Stimulated activated CD4-positive, alpha-beta T cell treated with anti-CD3 and anti-CD28 coated beads, Interleukin-2, amount 100 ng/mL, for 48 hours (primary cell): ENCODE data around the gene NATD1.
A peak's percentile ranks its signal among the peaks of the same experiment; 100 is the strongest.
"Not testable (repeated sequence)": the region's sequence is repeated elsewhere in the genome, so short reads cannot be mapped to it uniquely, and the experiment has no call there.

Source experiments
- DNase-seq, 2 donors: peaks; one replicate each; pipeline ENCODE4 v3.0.0-alpha.2; 2020

The NATD1 gene

DNA sequence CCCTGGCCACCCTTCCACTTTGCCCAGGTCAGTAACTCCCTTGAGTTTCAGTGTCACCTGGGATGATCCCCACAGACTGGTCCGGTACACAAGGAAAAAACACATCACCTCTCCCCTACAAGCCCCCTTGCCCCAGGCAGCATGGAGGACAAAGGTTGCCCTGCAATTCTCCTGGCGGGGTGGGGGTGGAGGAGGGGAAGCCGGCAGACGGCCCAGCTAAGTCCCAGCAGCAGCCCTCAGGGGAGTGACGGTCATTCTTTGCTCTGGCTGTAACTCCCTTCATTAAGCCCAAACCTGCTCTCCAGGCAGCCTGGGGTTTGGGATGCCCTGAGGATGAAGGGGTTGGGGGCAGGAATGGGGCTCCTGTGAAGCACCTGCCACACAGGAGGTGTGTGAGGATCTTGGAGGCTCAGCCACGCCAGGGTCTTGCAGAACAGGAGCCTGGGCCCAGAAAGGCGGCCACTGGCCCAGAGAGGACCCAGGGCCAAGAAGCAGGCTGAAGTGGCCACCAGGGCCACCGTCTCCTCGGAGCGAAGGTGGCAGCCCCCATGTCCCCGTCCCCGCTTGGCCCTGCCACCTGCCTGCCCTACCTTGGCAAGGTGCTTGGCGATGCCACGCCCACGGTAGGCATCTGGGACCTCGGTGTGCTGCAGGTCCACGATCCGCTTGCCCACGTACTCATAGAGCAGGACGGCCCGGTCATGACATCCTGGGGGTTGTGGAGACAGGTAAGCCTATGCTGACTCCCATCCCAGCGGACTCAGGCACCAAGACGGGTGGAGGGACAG, 9.5 kb downstream of the NATD1 start:
- no peak for DNase-seq

DNA sequence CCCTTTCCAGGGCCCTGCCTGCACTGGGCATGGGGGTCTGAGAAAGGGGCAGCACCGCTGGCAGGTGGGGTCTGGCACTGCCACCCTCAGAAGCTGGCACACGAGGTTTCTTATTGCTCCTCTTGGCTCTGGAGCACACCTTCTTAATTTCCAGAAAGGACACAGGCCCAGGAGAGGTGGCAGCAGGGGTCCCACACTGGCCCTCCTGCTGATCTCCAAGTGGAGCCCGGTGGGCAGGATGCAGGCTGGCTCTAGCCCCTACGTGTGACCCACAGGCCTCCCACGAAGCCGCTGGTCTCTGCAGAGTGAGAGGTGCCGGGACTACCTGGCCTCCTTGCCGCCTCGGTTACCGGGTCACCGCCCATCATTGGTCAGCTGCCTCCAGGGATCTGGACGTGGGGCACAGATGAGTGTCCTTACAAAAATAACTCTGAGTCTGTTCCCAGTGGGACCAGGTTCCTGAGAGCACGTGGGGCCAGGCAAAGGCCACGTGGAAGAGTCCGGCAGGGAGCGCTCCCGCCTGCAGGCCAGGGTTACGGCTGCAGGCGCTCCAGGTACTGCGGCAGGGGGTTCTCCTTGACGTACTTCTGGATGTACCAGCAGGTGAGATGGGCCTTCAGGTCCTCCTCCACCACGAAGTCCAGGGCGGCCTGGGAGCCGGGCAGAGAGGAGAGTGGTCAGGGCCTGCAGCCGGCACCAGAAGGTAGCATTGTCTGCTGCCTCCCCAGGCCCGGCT, 10.3 kb downstream of the NATD1 start:
- DNase-seq: no peak

DNA sequence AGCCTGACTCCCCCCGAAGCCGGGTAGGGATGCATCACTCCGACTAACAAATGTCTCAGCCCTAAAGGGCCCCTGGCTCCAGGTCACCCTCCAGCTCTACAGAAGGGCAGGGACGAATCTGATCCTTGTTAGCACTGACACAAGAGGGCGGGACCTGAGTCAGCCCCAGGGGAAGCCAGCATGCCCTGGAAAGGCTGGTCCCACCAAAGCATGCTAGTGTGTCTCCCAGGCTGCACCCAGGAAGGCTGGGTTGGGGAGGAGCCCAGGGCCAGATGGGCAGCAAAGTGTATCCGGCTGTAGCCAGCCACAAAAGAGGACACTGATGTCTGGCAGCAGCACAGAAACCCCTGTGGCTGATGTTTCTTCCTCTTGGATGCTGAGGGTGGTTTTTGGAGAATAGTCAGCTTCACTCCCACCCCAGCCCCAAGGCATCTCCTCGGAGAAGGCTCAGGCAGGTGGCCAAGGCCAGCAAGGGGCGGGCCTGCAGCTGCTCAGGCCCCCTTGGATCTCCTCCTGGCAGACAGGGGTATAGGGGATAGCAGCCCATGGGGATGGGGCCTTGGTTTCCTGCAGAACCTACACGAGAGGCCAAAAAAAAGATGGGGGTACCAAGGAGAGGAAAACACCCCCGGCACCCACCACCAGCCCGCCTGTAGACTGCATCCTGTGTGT, 11.0 kb downstream of the NATD1 start:
- DNase-seq: no peak

DNA sequence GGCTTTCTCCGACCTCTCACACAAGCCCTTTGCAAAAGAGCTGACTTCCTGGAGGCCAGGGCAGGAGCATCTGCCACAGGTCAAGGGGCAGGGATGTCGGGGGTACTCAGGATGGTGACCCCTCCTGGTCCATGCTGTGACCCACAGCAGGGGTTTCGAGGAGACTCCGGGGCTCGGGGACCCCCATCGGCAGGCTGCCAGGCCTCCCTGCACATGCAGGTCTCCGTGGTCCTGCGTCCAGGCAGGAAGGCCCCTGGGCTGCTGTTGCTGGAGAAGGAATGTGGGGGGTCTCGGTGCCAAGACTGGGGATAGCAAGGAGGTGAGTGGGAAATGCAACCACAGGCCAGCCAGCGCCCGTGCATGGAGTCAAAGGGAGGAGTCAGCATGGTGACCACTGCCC, 11.6 kb downstream of the NATD1 start:
- DNase-seq: no peak

DNA sequence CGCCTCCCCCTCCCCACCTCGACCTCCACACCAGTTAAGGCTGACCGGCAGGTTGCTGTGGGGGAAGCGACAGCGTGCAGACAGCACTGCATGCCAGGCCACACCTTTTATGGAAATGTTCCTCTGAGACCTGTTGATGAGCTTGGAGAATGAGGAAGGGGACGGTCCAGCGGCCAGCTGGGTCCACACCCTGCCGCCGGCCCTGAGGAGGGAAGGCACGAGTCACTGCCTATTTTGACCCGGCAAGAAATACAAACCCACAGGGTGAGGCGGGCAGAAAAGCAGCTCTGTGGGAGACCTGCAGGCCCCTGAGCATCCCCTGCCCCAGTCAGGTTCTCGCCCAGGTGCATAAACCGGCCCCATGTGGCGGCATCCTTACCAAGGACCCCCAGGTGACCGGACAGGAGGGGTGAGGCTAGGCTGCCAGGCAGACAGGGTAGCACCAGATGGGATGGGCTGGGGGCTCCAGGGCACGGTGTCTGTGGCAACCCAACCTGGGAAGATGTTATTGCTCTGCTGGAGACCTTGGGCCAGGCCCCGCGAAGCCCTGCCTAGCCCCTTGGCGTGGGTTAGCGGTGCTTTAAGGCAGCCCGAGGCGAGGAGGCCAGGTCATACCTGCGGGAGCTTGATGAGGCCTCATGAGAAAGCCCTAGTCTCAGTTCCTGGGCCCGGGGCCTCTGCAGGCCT, 12.7 kb downstream of the NATD1 start:
- DNase-seq: no peak

DNA sequence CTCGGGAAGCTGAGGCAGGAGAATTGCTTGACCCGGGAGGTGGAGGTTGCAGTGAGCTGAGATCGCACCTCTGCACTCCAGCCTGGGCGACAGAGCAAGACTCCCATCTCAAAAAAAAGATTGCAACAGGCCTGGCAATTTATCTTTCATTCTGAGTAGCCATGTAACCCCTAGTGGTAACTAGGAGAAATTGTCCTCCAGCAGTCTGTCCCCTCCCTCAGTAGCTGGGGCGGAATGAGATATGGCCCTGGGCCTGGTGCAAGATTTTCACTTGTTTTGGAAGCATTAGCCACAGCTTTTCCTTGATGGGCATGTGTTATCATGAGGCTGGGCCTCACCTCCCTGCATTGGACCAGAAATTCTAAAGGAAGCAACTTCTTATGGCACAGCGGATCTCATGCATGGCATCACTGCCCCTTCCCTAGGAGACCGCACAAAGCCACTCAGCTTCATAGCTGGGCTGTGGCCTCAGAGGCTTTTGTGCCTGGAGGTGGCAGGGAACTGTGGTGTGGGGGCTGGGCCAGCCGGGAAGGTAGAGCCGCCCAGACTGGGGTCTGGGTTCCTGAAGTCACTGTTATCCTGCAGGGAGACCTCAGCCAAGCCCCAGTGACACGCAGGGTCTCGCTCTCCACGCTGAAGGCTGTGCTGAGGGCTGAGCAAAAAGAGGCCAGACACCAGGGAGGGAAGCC, 13.4 kb downstream of the NATD1 start:
- no peak for DNase-seq

DNA sequence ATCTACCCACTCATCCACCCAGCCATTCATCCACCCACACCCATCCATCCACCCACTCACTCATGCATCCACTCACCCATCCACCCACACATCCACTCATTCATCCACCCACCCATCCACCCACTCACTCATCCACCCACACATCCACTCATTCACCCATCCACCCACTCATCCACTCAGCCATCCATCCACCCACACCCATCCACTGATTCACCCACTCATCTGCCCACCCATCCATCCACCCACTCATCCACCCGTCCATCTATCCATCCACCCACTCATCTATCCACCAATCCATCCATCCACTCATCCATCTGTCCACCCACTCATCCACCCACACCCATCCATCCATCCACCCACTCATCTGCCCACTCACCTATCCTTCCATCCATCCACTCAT, 17.3 kb downstream of the NATD1 start:
- DNase-seq: no peak

DNA sequence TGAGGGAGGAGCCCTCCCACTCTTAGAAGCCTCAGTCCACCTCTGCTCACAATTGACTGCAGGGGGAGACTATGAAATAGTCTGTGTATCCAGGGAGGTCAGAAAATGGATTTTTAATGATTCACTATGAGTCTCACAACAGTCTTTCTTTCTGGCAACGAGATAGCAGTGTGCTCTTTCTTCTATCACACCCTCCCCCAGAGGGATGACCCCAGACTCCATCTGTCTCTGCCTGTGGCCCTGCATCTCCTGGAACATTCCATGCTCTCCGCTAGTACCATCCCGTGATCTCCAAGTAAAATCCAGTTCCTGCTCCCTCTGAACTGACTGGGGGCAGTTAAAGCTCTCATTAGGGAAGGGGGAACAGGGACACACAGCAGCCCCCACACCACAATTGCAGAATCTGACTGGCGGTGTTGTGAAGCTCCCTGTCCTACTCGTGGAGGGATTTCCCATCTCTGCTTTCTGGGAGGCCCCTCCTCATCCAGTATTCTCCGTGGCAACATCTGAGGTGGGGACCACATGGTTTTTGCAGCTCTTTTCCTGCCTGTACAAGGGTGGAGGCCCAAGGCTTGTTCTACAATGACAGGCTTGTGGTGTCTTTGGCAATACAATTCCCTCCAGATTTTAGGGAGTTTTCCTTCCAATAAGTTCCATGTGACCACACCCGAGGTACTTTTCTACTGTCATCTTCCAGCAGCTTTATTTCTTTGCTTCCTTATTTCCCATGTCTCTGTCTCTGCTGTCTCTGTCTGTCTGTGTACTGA, 19.4 kb downstream of the NATD1 start:
- DNase-seq: no peak

DNA sequence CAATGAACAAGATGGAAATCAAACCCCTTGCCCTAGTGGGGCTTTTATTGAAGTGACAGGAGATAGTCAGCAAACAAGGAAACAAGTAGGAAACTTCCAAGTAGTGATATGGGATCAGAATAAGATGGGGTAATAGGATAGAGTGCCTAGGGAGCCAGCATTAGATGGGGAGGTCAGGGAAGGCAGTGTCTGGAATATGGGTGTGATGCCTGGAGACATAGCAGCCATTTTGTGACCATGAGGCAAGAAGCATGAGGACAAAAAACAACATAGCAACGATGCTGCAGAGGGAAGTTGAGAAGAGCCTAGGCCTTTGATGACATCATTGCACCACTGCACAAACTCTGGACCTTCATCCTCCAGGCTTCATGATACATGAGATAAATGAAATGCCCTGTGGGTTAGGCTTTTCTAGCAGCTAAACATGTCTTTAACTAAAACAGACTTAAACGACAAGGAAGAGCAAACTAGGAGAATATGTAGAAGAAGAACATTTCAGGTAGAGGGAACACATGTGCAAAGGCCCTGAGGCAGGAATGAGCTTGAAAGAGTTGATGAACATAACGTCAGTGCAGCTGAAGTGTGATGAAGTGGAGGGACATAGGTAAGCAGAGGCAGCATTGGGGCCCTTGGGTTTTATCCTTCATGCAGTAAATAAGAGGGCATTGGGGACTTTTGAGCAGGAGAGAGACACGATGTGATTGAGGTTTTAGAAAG, 21.0 kb downstream of the NATD1 start:
- DNase-seq: no peak

DNA sequence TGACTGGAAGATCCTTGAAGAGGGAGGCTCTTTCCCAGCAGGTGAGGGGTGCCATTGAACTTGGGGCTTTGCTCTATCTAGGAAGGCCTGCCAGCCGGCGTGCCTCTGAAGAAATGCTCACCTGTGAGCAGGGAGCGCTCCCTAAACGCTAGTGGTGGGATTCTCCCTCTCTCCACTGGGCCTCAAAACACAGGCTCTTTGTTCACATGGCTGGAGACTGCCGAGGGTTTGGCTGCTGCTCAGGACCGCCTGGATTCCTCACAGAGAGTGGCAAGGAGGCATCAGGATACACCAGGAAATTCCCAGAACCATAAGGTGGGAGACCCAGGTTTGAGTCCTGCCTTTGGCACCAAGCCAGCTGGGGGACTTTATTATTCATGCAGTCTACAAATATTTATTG, 21.7 kb downstream of the NATD1 start:
- DNase-seq: no peak

DNA sequence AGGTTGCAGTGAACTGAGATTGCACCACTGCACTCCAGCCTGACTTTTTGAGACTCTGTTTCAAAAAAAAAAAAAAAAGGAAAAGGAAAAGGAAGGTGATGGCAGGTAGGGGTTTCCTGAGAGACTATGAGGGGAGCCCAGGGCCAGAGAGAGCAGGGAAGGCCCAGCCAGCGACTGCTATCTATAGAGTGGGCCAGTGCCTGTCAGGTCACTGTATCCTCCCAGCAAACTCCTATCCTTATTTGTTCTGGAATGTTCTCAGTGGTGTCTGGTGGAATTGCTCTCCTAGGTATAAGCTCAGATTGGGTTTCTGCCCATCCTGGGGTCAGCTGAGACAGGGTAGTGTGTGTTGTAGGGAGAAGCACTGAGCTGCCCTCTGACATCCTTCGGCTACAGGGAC, 24.4 kb downstream of the NATD1 start:
- DNase-seq: no peak

DNA sequence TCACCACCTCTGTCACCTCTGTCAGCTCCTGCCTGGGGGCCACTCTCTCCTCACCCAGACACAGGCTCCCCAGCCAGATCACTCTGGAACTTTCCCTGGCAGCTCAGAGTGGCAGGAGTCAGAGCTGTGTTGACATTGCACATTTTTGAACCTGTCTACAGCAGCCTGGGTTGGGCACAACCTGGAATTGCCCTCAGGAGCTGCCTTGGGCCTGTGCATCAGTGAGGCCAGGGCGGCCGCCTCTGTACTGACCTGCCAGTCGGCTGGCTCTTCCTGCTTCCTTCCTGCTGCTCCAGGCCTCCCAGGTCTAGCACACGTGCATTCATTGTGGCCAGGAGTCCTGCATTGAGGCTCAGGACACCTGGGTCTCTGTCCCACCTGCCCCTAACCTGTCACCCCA, 25.1 kb downstream of the NATD1 start:
- DNase-seq: no peak

DNA sequence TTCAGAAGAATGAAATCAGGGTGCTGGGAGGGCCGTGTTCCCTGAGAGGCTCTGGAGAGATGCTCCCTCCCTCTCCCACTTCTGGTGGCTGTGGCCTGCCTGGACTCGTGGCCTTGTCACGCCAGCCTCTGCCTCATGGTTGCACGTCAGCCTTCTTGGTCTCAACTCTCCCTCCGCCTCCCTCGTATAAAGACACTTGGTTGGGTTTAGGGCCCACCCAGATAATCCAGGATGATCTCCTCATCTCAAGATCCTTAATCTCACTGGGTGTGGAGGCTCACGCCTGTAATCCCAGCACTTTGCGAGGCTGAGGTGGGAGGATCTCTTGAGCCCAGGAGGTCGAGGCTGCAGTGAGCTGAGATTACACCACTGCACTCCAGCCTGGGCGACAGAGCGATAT, 25.9 kb downstream of the NATD1 start:
- DNase-seq: not testable (repeated sequence)

DNA sequence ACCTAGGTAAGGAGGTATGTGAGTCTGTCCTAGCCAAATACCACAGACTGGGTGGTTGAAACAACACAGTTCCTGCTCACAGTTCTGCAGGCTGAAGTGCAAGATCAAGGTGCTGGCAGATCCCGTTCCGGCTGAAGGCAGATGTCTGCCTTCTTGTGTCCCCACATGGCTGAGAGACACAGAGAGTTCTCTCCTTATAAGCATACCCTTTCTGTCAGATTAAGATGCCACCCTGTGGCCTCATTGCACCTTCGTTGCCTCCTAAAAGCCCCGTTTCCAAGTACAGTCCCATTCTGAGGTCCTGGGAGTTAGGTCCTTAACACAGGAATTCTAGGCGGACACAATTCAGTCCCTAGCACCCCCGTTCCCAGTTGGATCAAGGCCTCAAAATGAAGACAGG, 30.1 kb downstream of the NATD1 start:
- DNase-seq: no peak

DNA sequence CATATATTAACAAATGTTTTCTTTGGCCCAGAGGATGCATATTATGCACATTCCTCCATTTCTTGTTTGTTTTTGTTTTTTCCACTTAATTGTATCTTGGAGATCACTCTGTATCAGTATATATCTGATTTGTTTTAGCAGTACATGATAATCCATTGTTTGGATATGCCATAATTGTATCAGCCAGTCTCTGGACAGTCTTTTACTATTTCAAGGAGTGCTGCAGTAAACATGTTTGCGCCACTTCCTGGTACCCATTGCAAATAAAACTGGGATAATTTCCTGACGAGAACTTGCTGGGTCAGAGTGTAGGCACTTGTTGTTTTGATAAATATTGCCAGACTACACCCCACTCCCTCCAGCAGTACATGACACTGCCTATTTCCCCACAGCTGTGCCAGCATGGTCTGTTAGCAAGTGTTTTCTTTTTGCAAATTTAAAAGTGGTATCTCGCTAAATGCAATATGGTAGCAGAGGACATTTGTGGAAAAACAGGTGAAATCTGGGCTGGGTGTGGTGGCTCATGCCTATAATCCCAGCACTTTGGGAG, 34.3 kb downstream of the NATD1 start:
- no peak for DNase-seq

DNA sequence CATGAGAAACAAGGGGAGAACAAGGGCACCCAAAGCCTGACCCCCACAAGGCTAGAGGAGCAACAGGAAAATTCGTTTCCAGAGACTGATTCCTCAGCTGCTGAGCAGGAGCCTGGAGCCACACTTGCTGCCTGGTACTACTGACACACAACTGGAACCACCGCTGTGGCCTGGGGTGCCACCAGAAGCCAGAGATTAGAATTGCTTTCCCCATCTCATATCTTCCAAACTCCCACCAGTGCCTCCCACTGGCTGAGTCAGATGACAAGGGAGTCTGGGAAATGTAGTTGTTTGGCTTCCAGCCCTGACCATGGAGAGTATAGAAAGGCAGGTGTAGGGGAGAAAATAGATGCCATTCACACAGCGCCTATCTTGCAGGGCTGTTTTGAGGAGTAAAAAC, 35.1 kb downstream of the NATD1 start:
- DNase-seq: peak; percentile 29 to 35

DNA sequence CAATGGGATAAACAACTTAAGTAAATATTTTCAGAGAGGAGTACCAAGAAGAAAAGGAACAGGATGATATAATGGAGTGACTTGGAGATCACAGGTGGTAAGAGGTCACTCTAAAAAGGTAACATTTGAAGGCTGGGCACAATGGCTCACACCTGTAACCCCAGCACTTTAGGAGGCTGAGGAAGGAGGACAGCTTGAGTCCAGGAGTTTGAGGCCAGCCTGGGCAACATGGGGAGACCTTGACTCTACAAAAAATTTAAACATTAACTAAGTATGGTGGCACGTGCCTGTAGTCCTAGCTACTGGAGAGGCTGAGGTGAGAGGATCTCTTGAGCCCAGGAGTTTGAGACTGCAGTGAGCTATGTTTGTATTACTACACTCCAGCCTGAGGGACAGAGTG, 35.9 kb downstream of the NATD1 start:
- no peak for DNase-seq

DNA sequence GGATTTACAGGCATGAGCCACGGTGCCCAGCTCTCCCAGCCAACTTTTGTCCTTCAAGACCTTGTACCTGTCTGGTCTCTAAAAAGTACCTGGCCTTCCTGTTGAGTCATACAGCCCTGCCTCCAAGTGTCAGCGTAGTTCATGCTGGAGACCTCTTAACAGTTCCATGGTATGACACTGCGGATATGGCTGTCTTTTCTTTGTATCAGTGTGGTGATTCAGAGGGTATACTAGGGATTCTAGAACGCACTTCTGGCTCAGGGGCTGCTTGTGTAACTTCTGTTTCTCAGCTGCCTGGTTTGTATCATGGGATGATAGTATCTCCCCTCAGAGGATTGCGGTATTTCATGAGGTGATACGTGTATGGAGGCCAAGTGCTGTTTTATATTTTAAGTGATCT, 37.3 kb downstream of the NATD1 start:
- no peak for DNase-seq

DNA sequence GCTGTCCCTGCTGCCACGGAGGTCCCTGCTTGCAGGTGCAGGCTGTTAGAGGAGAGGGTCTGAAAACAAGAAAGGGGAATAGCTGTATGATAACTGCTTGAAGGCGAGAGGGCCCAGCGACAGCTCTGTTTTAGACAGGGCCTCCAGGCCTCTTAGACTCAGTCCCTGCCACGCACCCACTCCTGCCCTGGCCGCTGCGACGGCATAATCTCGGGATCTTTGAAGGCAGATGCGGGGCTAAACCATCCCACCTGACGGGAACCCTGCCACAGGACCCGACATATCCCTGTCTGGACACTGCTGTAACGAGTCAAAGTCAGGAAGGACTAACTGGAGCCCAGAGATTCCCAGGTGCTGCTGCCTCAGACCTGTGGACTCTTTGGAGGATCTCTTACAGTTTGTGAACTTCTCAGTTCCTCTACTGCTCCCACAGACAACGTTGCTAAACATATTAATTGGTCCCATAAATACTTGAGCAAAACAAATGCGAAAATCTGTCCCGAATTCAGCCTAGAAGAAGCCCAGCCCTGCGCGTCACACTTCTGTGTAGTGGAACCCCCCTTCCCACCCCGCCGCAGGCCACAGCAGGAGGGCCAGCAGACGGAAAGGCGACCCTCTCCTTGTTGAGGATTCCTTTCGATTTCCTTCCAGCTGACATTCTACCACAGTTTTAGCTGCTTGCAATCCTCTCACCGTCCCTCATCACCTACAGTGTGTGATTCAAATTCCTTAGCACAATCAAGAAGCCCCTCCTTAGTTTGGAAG, 38.3 kb downstream of the NATD1 start:
- DNase-seq: no peak
